Measurements from ENCODE around the gene KIF26B.
"Not testable (repeated sequence)": the region's sequence is repeated elsewhere in the genome, so short reads cannot be mapped to it uniquely, and the experiment has no call there.

Gene KIF26B

GRCh38 chr1:245690946-245691541 is 536.3 kb downstream of the KIF26B start:
- no peak for DNase-seq

GRCh38 chr1:245691897-245692296 is 537.1 kb downstream of the KIF26B start:
- no peak for DNase-seq

- DNase-seq, result no peak
Measured at GRCh38 chr1:245692318-245692717, 537.5 kb downstream of the KIF26B start.

GRCh38 chr1:245693116-245693793 is 538.5 kb downstream of the KIF26B start:
- no peak for DNase-seq

- DNase-seq, result no peak
Measured at GRCh38 chr1:245693941-245694752, 539.4 kb downstream of the KIF26B start.

- DNase-seq, result no peak
Measured at GRCh38 chr1:245694753-245695195, 540.0 kb downstream of the KIF26B start.

- no peak for DNase-seq
Measured at GRCh38 chr1:245695211-245695610, 540.4 kb downstream of the KIF26B start.

- DNase-seq, result not testable (repeated sequence)
Measured at GRCh38 chr1:245695701-245696100, 540.9 kb downstream of the KIF26B start.

GRCh38 chr1:245698116-245698515 is 543.3 kb downstream of the KIF26B start:
- DNase-seq, result no peak

GRCh38 chr1:245698860-245699259 is 544.1 kb downstream of the KIF26B start:
- DNase-seq, result peak in 1 of 2 donors; percentile 9

- DNase-seq, result no peak
Measured at GRCh38 chr1:245700631-245701030, 545.8 kb downstream of the KIF26B start.

- DNase-seq, result no peak
Measured at GRCh38 chr1:245701631-245702030, 546.8 kb downstream of the KIF26B start.

GRCh38 chr1:245702346-245702745 is 547.6 kb downstream of the KIF26B start:
- no peak for DNase-seq

GRCh38 chr1:245704341-245704740 is 549.6 kb downstream of the KIF26B start:
- DNase-seq, result no peak

- no peak for DNase-seq
Measured at GRCh38 chr1:245704765-245705164, 550.0 kb downstream of the KIF26B start.

GRCh38 chr1:245707941-245708340 is 553.2 kb downstream of the KIF26B start:
- DNase-seq, result no peak

GRCh38 chr1:245710961-245711903 is 556.4 kb downstream of the KIF26B start:
- no peak for DNase-seq

- DNase-seq, result not testable (repeated sequence)
Measured at GRCh38 chr1:245714027-245714426, 559.2 kb downstream of the KIF26B start.

- no peak for DNase-seq
Measured at GRCh38 chr1:245715291-245715701, 560.5 kb downstream of the KIF26B start.

GRCh38 chr1:245715970-245716369 is 561.2 kb downstream of the KIF26B start:
- no peak for DNase-seq

GRCh38 chr1:245716561-245716960 is 561.8 kb downstream of the KIF26B start:
- DNase-seq, result no peak

GRCh38 chr1:245717611-245718010 is 562.8 kb downstream of the KIF26B start:
- DNase-seq, result no peak

- no peak for DNase-seq
Measured at GRCh38 chr1:245718123-245718522, 563.3 kb downstream of the KIF26B start.
